Keratinocyte (primary cell): ENCODE data around the gene ARHGEF28. TPM values are rescaled to one million over a fixed set of nuclear protein-coding genes. Genes with fewer than 3 reads are reported as not detected.
A peak's percentile ranks its signal among the peaks of the same experiment; 100 is the strongest.

Source experiments
- DNase-seq: peaks from one replicate; pipeline ENCODE4 v3.0.0-alpha.2; 2011; ENCODE audit warnings: low read depth, missing footprints, low spot score
- FAIRE-seq: peaks from 2 replicates; lab custom pipeline; 2011; peaks lifted over from hg19 to GRCh38; lab: Jason Lieb, UNC
- H2AFZ ChIP-seq: 2 replicates; pipeline ENCODE4 v1.6.0; 2012; ENCODE audit warnings: low read length, control low read depth, inconsistent platforms; ENCODE audit not compliant: control insufficient read depth
- H3K27ac ChIP-seq: 2 replicates; pipeline ENCODE4 v1.5.1; 2011; ENCODE audit warnings: low read length; ENCODE audit not compliant: control insufficient read depth, insufficient read depth
- H3K27me3 ChIP-seq: 3 replicates; pipeline ENCODE4 v1.6.0; 2011; ENCODE audit warnings: low read length; ENCODE audit not compliant: control insufficient read depth, insufficient read depth; ENCODE audit errors: extremely low read depth
- H3K36me3 ChIP-seq, 2 experiments: 2 replicates in 1 of 2; 3 replicates in 1 of 2; pipeline ENCODE4 v1.5.1; 2011; ENCODE audit warnings: low read length in 2 of 2, mild to moderate bottlenecking in 1 of 2; ENCODE audit not compliant: control insufficient read depth in 2 of 2, insufficient read depth in 2 of 2; ENCODE audit errors: extremely low read depth in 1 of 2
- H3K4me1 ChIP-seq: 3 replicates; pipeline ENCODE4 v1.5.1; 2011; ENCODE audit warnings: low read length; ENCODE audit not compliant: control insufficient read depth, insufficient read depth; ENCODE audit errors: extremely low read depth
- H3K4me2 ChIP-seq: 3 replicates; pipeline ENCODE4 v1.6.0; 2011; ENCODE audit warnings: low read depth, low read length; ENCODE audit not compliant: control insufficient read depth, insufficient read depth; ENCODE audit errors: extremely low read depth
- H3K4me3 ChIP-seq, 3 experiments: fragments of 200-600 bp in 1 of 3; sonication (generic) in 1 of 3; 2 replicates in 2 of 3; 3 replicates in 1 of 3; pipeline ENCODE4 v1.5.1; 2011 to 2016; ENCODE audit warnings: low read length in 3 of 3, mild to moderate bottlenecking in 3 of 3, control low read depth in 2 of 3, inconsistent platforms in 1 of 3, low read depth in 1 of 3, mixed read lengths in 1 of 3, mixed run types in 1 of 3, moderate library complexity in 1 of 3; ENCODE audit not compliant: control insufficient read depth in 2 of 3, insufficient read depth in 2 of 3; ENCODE audit errors: extremely low read depth in 1 of 3
- H3K79me2 ChIP-seq: 2 replicates; pipeline ENCODE4 v1.6.0; 2012; ENCODE audit warnings: low read length; ENCODE audit not compliant: control insufficient read depth, insufficient read depth
- H3K9ac ChIP-seq: 3 replicates; pipeline ENCODE4 v1.6.0; 2011; ENCODE audit warnings: low read length; ENCODE audit not compliant: control insufficient read depth, insufficient read depth; ENCODE audit errors: extremely low read depth
- H3K9me1 ChIP-seq: 3 replicates; pipeline ENCODE4 v1.6.0; 2011; ENCODE audit warnings: low read length; ENCODE audit not compliant: control insufficient read depth, insufficient read depth; ENCODE audit errors: extremely low read depth
- H3K9me3 ChIP-seq: 2 replicates; pipeline ENCODE4 v1.5.1; 2012; ENCODE audit warnings: low read depth, low read length; ENCODE audit not compliant: control insufficient read depth
- H4K20me1 ChIP-seq: 3 replicates; pipeline ENCODE4 v1.6.0; 2011; ENCODE audit warnings: low read length; ENCODE audit not compliant: control insufficient read depth, insufficient read depth; ENCODE audit errors: extremely low read depth
- CTCF ChIP-seq, 3 experiments: IDR thresholded peaks in 1 of 3; conservative IDR thresholded peaks in 1 of 3; optimal IDR thresholded peaks in 1 of 3; 2 replicates in 2 of 3; 3 replicates in 1 of 3; pipeline versions ENCODE3 to v1.5.1; 2011; ENCODE audit warnings: low read length in 3 of 3, mild to moderate bottlenecking in 3 of 3, moderate library complexity in 2 of 3, control low read depth in 1 of 3, inconsistent platforms in 1 of 3; ENCODE audit not compliant: insufficient read depth in 2 of 3; ENCODE audit errors: extremely low read depth in 1 of 3
- EZH2 ChIP-seq: IDR thresholded peaks from one replicate; pipeline ENCODE4 v1.6.1; 2012; ENCODE audit warnings: inconsistent platforms, mild to moderate bottlenecking, low read length, moderate library complexity
- dilution Hi-C: fragments of 300-500 bp; cut with MboI; formaldehyde crosslinking; loops from one replicate; pipeline ENCODE4 v1.7.0; 2020; ENCODE audit warnings: low sequenced_read_pairs; ENCODE audit not compliant: extremely low pct_ligation_motif_present
- polyA plus RNA-seq, 5 experiments: library from polyadenylated mRNA; depleted of rRNA in 3 of 5; stranded (reverse) in 3 of 5; stranded (forward) in 1 of 5; unstranded in 1 of 5; fragments of >200 nt; gene quantifications; 1 replicate in 1 of 5; 2 replicates in 3 of 5; 3 replicates in 1 of 5; pipeline versions ENCODE4 v1.2.1 to v1.2.3, GENCODE V29; 2011 to 2012; ENCODE audit warnings: missing spikeins in 2 of 5, low read depth in 1 of 5, low replicate concordance in 1 of 5

Gene ARHGEF28
- polyA plus RNA-seq, 1 donor (not counting 4 experiments of a cell fraction or from before 2014, with no cell fraction given): 31.6 TPM

GRCh38 chr5:73950441-73950873 lies 324.5 kb downstream of the ARHGEF28 start:
- Histone ChIP-seq H4K20me1 (no peaks in the 10 kb centered on the region), H3K9ac (no peak overlapping the region), H3K36me3 (no peaks in the 10 kb centered on the region), H3K4me3 (no peak overlapping the region), H3K27ac (no peak overlapping the region), H3K4me1 (no peaks in the 10 kb centered on the region), H3K27me3 (no peaks in the 10 kb centered on the region), H2AFZ (no peak overlapping the region), H3K9me1 (no peaks in the 10 kb centered on the region), H3K9me3 (no peaks in the 10 kb centered on the region), H3K4me2 (no peak overlapping the region), H3K79me2 (no peaks in the 10 kb centered on the region)
- DNase-seq: no peak
- dilution Hi-C loops: no loop called here
- TF ChIP-seq CTCF (optimal IDR thresholded peaks at IDR 0.05 in 1 of 3, IDR thresholded peaks at IDR 0.05 in 1 of 3, conservative IDR thresholded peaks at IDR 0.05 in 1 of 3; ENCODE audit: extremely low read depth in 1 of 3, insufficient read depth in 2 of 3, low read length in 3 of 3) (no peak), EZH2 (no peak)
- FAIRE-seq: peak; percentile 29

GRCh38 chr5:73950912-73951430 lies 325.0 kb downstream of the ARHGEF28 start:
- H3K9me3 ChIP-seq: no peaks in the 10 kb centered on the region
- no peaks in the 10 kb centered on the region for H3K79me2 ChIP-seq
- H2AFZ ChIP-seq: no peak overlapping the region
- DNase-seq (no peak), FAIRE-seq (no peak)
- H3K27ac ChIP-seq: no peak overlapping the region
- H3K36me3 ChIP-seq: no peaks in the 10 kb centered on the region
- no peaks in the 10 kb centered on the region for H3K27me3 ChIP-seq
- H3K4me1 ChIP-seq: no peaks in the 10 kb centered on the region
- H3K9me1 ChIP-seq: no peaks in the 10 kb centered on the region
- no peak overlapping the region for H3K9ac ChIP-seq
- no peaks in the 10 kb centered on the region for H4K20me1 ChIP-seq
- no peak for TF ChIP-seq CTCF (optimal IDR thresholded peaks at IDR 0.05 in 1 of 3, IDR thresholded peaks at IDR 0.05 in 1 of 3, conservative IDR thresholded peaks at IDR 0.05 in 1 of 3; ENCODE audit: extremely low read depth in 1 of 3, insufficient read depth in 2 of 3, low read length in 3 of 3)
- no peak for TF ChIP-seq EZH2
- no peak overlapping the region for H3K4me3 ChIP-seq
- H3K4me2 ChIP-seq: no peak overlapping the region
- dilution Hi-C loops: no loop called here
